Left colon (tissue), 2 donors: ENCODE data around the gene HLA-DMA. TPM values are rescaled to one million over a fixed set of nuclear protein-coding genes. Genes with fewer than 3 reads are reported as not detected.

Experiments used
- ATAC-seq: fragments of 200-7000 bp; cut with Tn5 transposase; one replicate; pipeline ENCODE4 v1.9.1; 2020; ENCODE audit warnings: mild to moderate bottlenecking, moderate library complexity
- DNase-seq, 2 donors: peaks; one replicate each; pipeline ENCODE4 v3.0.0-alpha.2; 2020
- intact Hi-C, 2 donors: fragments of 100-400 bp; cut with DNase I in 1 of 2; cut with micrococcal nuclease in 1 of 2; formaldehyde crosslinking; loops; one replicate each; pipeline versions ENCODE4 v1.11.2 to v1.14.0; 2022; cut with DNase I, micrococcal nuclease
- total RNA-seq, 2 donors: library from RNA; stranded (reverse); fragmentation: NEBNext Ultra II Directional; extraction: Animal tissue kit (Norgen Biotek cat#: 25700); gene quantifications; one replicate each; pipeline ENCODE4 v1.2.1, GENCODE V29; 2021
- donor health status: DM: no; HTN: no; CAD: no.
- donor health status: DM: yes; HTN: yes; CAD: no.

HLA-DMA gene
- total RNA-seq, 2 donors from 2014 or later: 11.8 to 22.1 TPM

- intact Hi-C loops: no loop called here
- ATAC-seq (no peak), DNase-seq (no peak)
Observed at GRCh38 chr6:32977272-32977952, 24.5 kb upstream of the HLA-DMA start.

DNA sequence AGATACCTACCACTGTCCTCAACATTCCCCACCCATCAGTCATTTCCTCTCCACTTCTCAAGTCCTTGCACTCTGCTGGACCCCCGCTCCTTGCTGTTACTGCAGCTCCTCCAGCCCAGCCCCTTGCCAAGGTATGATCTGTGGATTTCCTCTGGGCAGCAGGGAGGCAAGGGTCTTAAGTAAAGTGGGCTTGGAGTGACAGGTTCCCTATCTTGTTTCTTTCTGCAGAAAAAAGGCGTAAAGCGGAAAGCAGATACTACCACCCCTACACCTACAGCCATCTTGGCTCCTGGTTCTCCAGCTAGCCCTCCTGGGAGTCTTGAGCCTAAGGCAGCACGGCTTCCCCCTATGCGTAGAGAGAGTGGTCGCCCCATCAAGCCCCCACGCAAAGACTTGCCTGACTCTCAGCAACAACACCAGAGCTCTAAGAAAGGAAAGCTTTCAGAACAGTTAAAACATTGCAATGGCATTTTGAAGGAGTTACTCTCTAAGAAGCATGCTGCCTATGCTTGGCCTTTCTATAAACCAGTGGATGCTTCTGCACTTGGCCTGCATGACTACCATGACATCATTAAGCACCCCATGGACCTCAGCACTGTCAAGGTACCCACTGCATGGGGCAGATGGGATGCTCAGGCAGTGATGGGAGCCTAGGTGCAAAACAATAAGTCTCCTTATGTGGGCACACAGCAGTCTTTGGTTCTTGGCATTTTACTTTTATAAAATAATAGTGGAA lies 23.6 kb upstream of the HLA-DMA start:
- ATAC-seq (no peak), DNase-seq (no peak)
- intact Hi-C loops: no loop called here

- ATAC-seq (no peak), DNase-seq (no peak)
- intact Hi-C loops: no loop called here
Observed at GRCh38 chr6:32975886-32976285, 23.0 kb upstream of the HLA-DMA start.

GRCh38 chr6:32974541-32975308 lies 21.8 kb upstream of the HLA-DMA start:
- intact Hi-C loops: no loop called here
- DNase-seq (no peak), ATAC-seq (no peak)

GRCh38 chr6:32974016-32974333 lies 21.1 kb upstream of the HLA-DMA start:
- intact Hi-C loops: no loop called here
- ATAC-seq (no peak), DNase-seq (no peak)

DNA sequence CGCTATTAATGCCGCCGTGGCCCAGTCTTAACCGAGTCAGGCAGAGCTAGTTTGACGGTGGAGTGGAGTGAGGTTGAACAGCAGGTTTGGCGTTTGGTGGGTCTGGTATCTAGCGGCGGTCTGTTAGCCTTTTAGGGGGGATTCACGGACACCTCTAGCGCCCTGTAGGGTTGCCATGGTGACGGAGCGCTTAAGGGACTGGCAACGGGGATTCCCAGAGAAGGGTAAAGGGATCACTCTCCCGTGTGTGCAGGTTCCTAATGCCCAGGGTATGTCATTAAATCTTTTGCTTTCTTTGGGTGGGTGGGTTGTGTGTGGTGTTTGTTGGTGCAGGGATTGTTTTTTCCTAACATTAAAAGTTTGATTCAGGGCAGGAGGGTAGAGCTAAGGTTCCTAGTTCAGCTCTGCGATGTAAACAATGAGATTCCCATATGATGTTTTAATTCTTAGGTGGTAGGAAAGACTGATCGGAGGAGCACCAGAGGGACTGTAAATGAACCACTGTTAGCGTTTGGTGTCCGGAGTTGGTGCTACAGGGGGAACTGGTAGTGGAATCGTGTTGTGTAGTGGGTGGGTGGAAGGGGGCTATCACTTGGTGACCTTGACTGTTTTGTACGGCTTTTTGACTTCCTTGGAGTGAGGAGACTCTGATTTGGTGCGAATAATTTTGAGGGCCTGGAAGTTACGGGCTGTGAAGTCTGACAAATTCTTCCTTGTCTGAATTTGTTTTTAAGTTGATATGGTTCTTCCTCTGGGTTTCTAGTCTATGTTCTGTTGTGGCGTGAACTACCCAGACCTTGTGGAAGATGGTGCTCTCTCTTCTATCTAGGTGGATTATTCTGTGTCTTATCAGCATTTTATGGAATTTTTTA lies 20.5 kb upstream of the HLA-DMA start:
- intact Hi-C loops: no loop called here
- DNase-seq (peak; percentile 55 to 56), ATAC-seq (no peak)

- ATAC-seq (peak; percentile 4), DNase-seq (peak; percentile 46 to 66)
- intact Hi-C loops: no loop called here
Observed at GRCh38 chr6:32972353-32973143, 19.7 kb upstream of the HLA-DMA start.

GRCh38 chr6:32971581-32972352 lies 18.9 kb upstream of the HLA-DMA start:
- DNase-seq (peak; percentile 99), ATAC-seq (peak; percentile 53)
- intact Hi-C loops: no loop called here

GRCh38 chr6:32971242-32971580 lies 18.3 kb upstream of the HLA-DMA start:
- DNase-seq: no peak
- no peak for ATAC-seq
- intact Hi-C loops: no loop called here

- intact Hi-C loops: no loop called here
- DNase-seq (peak; percentile 89 to 93), ATAC-seq (peak; percentile 39)
Observed at GRCh38 chr6:32970413-32971241, 17.7 kb upstream of the HLA-DMA start.

DNA sequence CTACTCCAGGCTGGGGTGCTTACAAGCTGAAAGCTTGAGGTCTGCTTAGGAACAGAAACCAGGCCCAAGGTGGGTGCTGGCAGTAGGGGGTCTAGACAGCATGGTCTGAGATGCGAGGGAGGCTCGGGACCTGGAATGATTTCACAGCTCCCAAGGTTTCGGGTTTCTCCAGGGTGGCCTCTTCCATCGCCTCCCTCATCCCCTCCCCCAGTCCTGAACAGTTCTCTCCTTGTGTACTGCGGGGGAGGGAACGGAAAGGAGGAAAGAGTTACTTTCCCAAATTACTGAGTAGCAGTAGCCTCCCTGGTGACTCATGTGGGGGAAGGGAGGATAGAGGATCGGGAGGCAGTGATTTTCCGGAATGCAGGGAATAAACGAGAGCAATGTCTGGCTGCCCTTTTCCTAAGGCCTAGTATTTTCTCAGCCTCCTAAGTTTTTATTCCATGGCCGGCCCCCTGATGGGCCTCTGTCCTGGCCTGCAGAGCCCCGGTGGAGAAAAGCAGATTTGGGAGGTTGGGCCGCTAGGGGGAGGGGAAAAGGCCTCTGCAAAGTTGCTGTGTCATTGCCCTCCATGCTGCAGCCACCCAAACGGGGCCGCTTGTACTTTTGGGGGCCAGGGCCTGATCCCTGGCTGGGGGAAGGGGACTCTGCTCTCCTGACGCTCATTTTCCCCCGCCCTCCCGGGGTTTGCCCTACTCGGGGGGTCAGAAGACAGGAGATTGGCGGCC lies 17.0 kb upstream of the HLA-DMA start:
- ATAC-seq (peak; percentile 7), DNase-seq (peak; percentile 77 to 81)
- intact Hi-C loops: no loop called here

DNA sequence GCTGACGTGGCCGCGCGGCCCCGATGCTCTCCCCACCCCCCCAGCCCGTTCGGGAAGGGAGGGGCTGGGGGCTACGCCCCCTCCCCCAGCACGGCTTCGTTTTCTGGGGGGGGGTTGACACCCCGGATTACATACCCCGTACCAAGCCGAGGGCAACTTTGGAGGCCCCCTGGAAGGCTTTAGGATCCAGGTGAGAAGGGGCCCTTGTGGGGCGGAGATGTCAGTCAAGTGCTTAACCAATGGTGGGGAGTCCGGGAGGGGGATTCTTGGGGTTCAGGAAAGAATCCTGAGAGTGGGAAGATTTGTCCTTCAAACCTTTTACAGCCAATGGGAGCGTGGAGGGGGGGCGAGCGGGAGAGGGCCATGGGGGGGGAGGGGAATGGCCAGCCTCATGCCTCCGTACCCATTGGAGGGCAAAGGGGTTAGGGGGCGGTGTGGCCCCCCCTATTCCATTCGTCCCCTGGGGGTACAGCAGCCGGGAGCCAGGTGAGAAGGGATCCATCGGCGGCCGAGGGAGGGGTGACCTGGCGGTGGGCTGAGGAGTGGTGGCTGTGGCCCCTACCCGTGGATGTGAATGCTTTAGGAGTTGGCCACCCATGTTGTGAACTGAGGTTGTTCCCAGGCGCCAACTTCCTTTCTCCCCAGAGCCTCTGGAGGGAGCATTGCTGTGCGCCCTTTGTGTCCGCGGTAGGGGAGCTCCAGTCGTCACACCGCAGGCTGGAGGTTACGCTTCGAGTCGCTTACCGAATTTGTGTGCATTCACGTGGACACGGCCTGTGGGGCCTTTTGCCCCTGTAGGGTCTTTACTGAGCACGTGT lies 16.2 kb upstream of the HLA-DMA start:
- ATAC-seq: no peak
- DNase-seq: peak; percentile 70 to 72
- intact Hi-C loops: no loop called here

- intact Hi-C loops: no loop called here
- DNase-seq (peak; percentile 95 to 97), ATAC-seq (peak; percentile 61)
Observed at GRCh38 chr6:32968093-32968866, 15.4 kb upstream of the HLA-DMA start, which contains the start of gene BRD2. TSS of gene BRD2 (plus strand) at chr6:32968594. CDS start at chr6:32972899, 4,305 bp downstream.
